MCF 10A (cell line): ENCODE results near the gene HDGFL2. TPM values are rescaled to one million over a fixed set of nuclear protein-coding genes. Genes with fewer than 3 reads are reported as not detected.

Experiments used
- BruUV-seq: library from RNA; stranded (reverse); fragments of 400-500 nt; replicated peaks from 2 replicates; lab custom pipeline; 2021; lab: Mats Ljungman, UMichigan
- CTCF ChIA-PET: fragments of 300-600 bp; sonication (Branson Sonifier 250); formaldehyde crosslinking; extraction: SDS; loops from one replicate; lab custom pipeline; 2021; ENCODE audit warnings: antibody characterized with exemption, inconsistent platforms; lab: Yijun Ruan, JAX
- POLR2A ChIA-PET: fragments of 300-600, 350-650 bp; sonication (Branson Sonifier 250); formaldehyde crosslinking; extraction: SDS; loops from one replicate; lab custom pipeline; 2020; ENCODE audit warnings: antibody characterized with exemption, inconsistent platforms; lab: Yijun Ruan, JAX
- DNase-seq: peaks from one replicate; pipeline ENCODE4 v3.0.0-alpha.2; 2018; ENCODE audit not compliant: unreplicated experiment
- H3K27ac Mint-ChIP-seq: one replicate; pipeline ENCODE4 v1.8.0; 2022; ENCODE audit warnings: mild to moderate bottlenecking, low read depth, mixed read lengths; ENCODE audit not compliant: unreplicated experiment
- H3K27me3 Mint-ChIP-seq: one replicate; pipeline ENCODE4 v1.8.0; 2022; ENCODE audit warnings: mixed read lengths; ENCODE audit not compliant: insufficient read depth, unreplicated experiment
- H3K36me3 Mint-ChIP-seq: one replicate; pipeline ENCODE4 v1.8.0; 2022; ENCODE audit warnings: mild to moderate bottlenecking, moderate library complexity, mixed read lengths; ENCODE audit not compliant: insufficient read depth, unreplicated experiment
- H3K4me1 Mint-ChIP-seq: one replicate; pipeline ENCODE4 v1.8.0; 2022; ENCODE audit warnings: mixed read lengths; ENCODE audit not compliant: insufficient read depth, unreplicated experiment
- H3K4me3 Mint-ChIP-seq: one replicate; pipeline ENCODE4 v1.8.0; 2022; ENCODE audit warnings: mild to moderate bottlenecking, moderate library complexity, mixed read lengths; ENCODE audit not compliant: unreplicated experiment
- H3K9me3 Mint-ChIP-seq: one replicate; pipeline ENCODE4 v1.8.0; 2022; ENCODE audit warnings: mixed read lengths; ENCODE audit not compliant: unreplicated experiment
- intact Hi-C: fragments of 100-400 bp; cut with micrococcal nuclease; formaldehyde crosslinking; loops from 2 replicates; pipeline ENCODE4 v1.14.1; 2022
- total RNA-seq: library from RNA; stranded (reverse); gene quantifications from 2 replicates; pipeline ENCODE4 v1.2.3, GENCODE V29; 2022
- TF ChIP-seq, protein P1 (sequence below): fragments of 200-600 bp; IDR thresholded peaks from one replicate; pipeline ENCODE4 v1.8.0; 2022; ENCODE audit warnings: antibody characterized with exemption, mild to moderate bottlenecking; ENCODE audit not compliant: unreplicated experiment

The HDGFL2 gene
- total RNA-seq, 1 experiment from 2014 or later = 46.3 TPM

- H3K36me3 Mint-ChIP-seq = peaks cover 32% of the 10 kb centered on the region
- TF ChIP-seq, protein P1, sequence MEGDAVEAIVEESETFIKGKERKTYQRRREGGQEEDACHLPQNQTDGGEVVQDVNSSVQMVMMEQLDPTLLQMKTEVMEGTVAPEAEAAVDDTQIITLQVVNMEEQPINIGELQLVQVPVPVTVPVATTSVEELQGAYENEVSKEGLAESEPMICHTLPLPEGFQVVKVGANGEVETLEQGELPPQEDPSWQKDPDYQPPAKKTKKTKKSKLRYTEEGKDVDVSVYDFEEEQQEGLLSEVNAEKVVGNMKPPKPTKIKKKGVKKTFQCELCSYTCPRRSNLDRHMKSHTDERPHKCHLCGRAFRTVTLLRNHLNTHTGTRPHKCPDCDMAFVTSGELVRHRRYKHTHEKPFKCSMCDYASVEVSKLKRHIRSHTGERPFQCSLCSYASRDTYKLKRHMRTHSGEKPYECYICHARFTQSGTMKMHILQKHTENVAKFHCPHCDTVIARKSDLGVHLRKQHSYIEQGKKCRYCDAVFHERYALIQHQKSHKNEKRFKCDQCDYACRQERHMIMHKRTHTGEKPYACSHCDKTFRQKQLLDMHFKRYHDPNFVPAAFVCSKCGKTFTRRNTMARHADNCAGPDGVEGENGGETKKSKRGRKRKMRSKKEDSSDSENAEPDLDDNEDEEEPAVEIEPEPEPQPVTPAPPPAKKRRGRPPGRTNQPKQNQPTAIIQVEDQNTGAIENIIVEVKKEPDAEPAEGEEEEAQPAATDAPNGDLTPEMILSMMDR = no peak
- no peak overlapping the region for H3K27ac Mint-ChIP-seq
- POLR2A ChIA-PET = interaction anchor here (0.8 kb wide), 1 partner anchor 9 kb away, joined by 3 read pairs; no protein-coding TSS in a partner anchor
- no peaks in the 10 kb centered on the region for H3K27me3 Mint-ChIP-seq
- CTCF ChIA-PET = no interaction called here
- intact Hi-C loops = no loop called here
- DNase-seq = no peak
- BruUV-seq = no TSS peak
- no peak overlapping the region for H3K4me3 Mint-ChIP-seq
- H3K9me3 Mint-ChIP-seq = no peaks in the 10 kb centered on the region
- H3K4me1 Mint-ChIP-seq = no peaks in the 10 kb centered on the region
Observed at GRCh38 chr19:4436231-4436630, 35.9 kb upstream of the HDGFL2 start.

DNA sequence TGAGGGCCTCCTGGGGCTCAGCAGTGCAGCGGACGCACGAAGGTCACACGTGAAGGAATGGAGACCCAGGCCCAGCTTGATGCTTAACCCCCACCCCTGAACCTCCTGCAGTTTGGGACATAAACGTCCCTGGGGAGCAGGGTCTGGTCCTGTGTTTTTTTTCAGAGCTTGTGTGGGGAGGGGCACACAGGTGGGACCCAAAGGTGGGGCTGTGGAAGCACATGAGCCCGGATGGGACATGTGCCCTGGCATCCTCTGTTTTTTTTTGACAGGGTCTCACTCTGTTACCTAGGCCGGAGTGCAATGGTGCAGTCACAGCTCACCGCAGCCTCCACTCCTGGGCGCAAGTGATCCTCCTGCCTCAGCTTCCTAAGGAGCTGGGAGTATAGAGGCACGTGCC is 35.0 kb upstream of the HDGFL2 start:
- BruUV-seq = no TSS peak
- ChIA-PET POLR2A (interaction anchor here (1.1 kb wide), 1 partner anchor 12 kb away, joined by 3 read pairs; no protein-coding TSS in a partner anchor), CTCF (interaction anchor here (0.6 kb wide), 1 partner anchor 194 kb away, joined by 3 read pairs; no protein-coding TSS in a partner anchor)
- no peaks in the 10 kb centered on the region for H3K9me3 Mint-ChIP-seq
- no peak overlapping the region for H3K27ac Mint-ChIP-seq
- peaks cover 28% of the 10 kb centered on the region for H3K36me3 Mint-ChIP-seq
- TF ChIP-seq, protein P1 = no peak
- H3K4me3 Mint-ChIP-seq = no peak overlapping the region
- intact Hi-C loops = no loop called here
- H3K27me3 Mint-ChIP-seq = no peaks in the 10 kb centered on the region
- H3K4me1 Mint-ChIP-seq = no peaks in the 10 kb centered on the region
- no peak for DNase-seq

GRCh38 chr19:4439243-4439642 is 32.9 kb upstream of the HDGFL2 start:
- Mint-ChIP-seq H3K4me3 (no peak overlapping the region), H3K27ac (peak overlapping the region; percentile 68), H3K27me3 (no peaks in the 10 kb centered on the region), H3K36me3 (peaks cover 18% of the 10 kb centered on the region), H3K4me1 (no peaks in the 10 kb centered on the region), H3K9me3 (no peaks in the 10 kb centered on the region)
- TF ChIP-seq, protein P1 = no peak
- intact Hi-C loops = no loop called here
- no peak for DNase-seq
- POLR2A ChIA-PET = interaction anchor here (0.7 kb wide), 2 partner anchors 39 to 143 kb away, joined by 3 read pairs; no protein-coding TSS in a partner anchor
- BruUV-seq = no TSS peak
- CTCF ChIA-PET = no interaction called here

DNA sequence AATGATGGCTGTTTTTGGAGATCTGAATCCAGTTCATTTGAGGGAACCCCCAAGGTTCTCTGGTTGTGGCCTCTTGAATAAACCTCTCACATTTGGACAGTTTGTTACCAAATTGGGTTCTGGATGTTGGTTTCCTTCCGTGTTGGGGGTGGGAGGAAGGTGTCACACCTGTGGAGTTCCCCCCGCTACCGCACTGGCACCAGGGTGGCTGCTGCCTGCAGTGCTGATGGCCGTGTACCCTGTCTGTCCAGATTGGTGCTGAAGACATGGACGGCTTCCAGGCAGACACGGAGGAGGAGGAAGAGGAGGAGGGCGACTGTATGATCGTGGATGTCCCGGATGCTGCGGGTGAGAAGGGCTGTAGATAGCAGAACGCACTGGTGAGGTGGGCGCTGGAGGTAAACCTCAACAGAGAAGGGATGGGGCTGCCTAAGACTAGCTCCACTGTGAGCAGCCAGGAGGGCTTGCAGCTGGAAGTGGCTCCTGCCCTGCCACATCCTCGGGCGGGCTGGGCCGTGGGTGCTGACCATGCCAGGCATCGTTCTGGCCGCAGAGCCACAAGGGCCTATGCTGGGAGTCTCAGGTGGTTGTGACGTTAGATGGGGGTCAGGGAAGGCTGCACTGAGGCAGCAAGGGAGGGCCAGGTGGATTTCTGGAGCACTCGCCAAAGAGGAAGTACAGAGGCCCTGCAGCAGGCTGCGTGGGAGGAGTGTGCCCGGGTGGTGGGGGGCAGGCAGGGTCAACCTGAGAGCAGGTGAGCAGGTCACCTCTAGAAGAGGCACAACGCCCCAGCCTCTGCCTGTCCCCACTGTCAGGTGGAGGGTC is 29.9 kb upstream of the HDGFL2 start:
- CTCF ChIA-PET = no interaction called here
- H3K4me3 Mint-ChIP-seq = no peak overlapping the region
- intact Hi-C loops = no loop called here
- POLR2A ChIA-PET = interaction anchor here (0.7 to 1.4 kb wide), 2 partner anchors 13 to 40 kb away, joined by 3 to 5 read pairs; partner anchors contain the start of gene CHAF1A
- H3K27me3 Mint-ChIP-seq = no peaks in the 10 kb centered on the region
- H3K9me3 Mint-ChIP-seq = no peaks in the 10 kb centered on the region
- peak overlapping the region; percentile 11 for H3K27ac Mint-ChIP-seq
- peaks cover 24% of the 10 kb centered on the region for H3K36me3 Mint-ChIP-seq
- DNase-seq = no peak
- TF ChIP-seq, protein P1 = no peak
- no peaks in the 10 kb centered on the region for H3K4me1 Mint-ChIP-seq
- BruUV-seq = no TSS peak
